IPS-18a (cell line): ENCODE results near the gene PLSCR5.

Experiments used
- H3K27ac ChIP-seq: one replicate; pipeline ENCODE4 v1.5.1; 2013; ENCODE audit warnings: low read length
- H3K27me3 ChIP-seq: one replicate; pipeline ENCODE4 v1.6.1; 2013; ENCODE audit warnings: mild to moderate bottlenecking, low read length; ENCODE audit not compliant: control insufficient read depth, insufficient read depth
- H3K36me3 ChIP-seq: one replicate; pipeline ENCODE4 v1.6.1; 2013; ENCODE audit warnings: low read depth, low read length; ENCODE audit not compliant: control insufficient read depth
- H3K4me1 ChIP-seq: one replicate; pipeline ENCODE4 v1.6.1; 2013; ENCODE audit warnings: low read depth, low read length; ENCODE audit not compliant: control insufficient read depth
- H3K4me3 ChIP-seq: one replicate; pipeline ENCODE4 v1.5.1; 2013; ENCODE audit warnings: low read length
- H3K9ac ChIP-seq: one replicate; pipeline ENCODE4 v1.6.1; 2013; ENCODE audit warnings: mild to moderate bottlenecking, low read length, moderate library complexity
- H3K9me3 ChIP-seq: one replicate; pipeline ENCODE4 v1.6.1; 2013; ENCODE audit warnings: low read depth, low read length; ENCODE audit not compliant: control insufficient read depth

Gene PLSCR5

DNA sequence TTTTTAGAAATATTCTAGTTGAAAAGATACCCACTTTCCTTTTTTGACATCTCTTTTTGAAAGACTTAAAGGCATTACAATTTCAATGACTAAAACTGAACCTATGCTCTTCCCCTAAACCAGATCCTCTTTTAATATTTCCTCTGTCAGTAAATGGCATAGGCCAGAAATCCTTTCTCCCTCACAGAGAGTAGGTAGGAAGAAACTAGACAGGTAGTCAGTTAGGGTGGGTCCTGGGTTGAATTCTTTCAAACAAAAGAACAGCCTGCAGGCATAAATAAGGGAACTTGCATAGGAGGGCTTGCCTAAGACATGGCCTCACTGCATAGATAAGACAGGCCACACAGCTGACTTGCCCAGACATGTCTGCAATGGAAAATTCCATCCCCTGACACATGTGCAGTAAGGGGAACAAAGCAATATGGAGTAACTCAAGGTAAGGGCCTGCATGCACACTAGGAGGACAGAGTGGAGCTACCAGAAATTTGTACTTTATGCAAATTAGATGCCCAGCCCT is 23.1 kb downstream of the PLSCR5 start:
- Histone ChIP-seq H3K27me3 (no peaks in the 10 kb centered on the region), H3K27ac (no peak overlapping the region), H3K4me1 (peaks cover 19% of the 10 kb centered on the region), H3K9ac (no peak overlapping the region), H3K9me3 (peaks cover 18% of the 10 kb centered on the region), H3K36me3 (peaks cover 2% of the 10 kb centered on the region), H3K4me3 (no peak overlapping the region)

DNA sequence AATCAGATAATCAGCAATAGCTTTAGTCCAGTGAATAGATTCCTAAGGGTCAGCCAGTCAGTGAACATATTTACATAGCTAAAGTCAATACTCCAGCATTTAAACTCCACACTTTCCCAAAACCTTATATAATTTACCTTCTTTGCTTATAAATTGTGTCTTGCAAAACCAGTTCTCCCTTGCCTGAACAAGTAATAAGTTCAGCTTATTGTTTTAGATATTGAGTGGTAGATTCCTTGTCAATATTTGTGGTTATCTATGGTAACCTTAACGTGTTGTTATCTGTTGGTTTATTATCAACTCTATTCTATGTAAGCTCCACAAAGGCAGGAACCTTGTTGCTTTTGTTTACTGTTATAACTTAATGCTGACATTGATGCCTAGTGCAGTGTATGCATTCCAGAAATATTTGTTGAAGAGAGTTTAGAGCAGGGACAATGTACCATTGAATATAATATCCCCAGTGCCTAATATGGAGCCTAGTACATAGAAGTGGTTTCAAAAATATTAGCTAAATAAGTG is 24.0 kb downstream of the PLSCR5 start:
- H3K9ac ChIP-seq = no peak overlapping the region
- no peak overlapping the region for H3K4me3 ChIP-seq
- H3K27ac ChIP-seq = no peak overlapping the region

DNA sequence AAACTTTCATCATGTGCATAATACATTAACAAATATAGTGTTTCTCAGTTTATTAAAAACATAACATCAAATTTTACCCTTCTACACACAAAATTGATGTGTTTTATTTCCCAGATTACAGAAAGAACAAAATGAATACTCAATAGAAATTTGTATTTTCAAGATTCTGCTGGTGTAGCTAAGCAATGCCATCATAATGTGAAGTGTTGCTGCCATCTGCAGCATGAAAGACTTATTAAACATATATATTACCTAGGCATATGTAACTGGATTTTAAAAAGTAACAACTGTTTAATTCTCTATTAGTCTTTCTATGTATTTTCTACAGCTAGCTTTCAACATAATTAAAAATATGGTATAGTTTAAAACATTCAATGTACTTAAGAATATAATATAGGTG is 27.5 kb downstream of the PLSCR5 start:
- Histone ChIP-seq H3K9me3 (peaks cover 9% of the 10 kb centered on the region), H3K4me1 (no peaks in the 10 kb centered on the region), H3K36me3 (peaks cover under 1% of the 10 kb centered on the region), H3K27me3 (no peaks in the 10 kb centered on the region), H3K9ac (no peak overlapping the region), H3K4me3 (no peak overlapping the region), H3K27ac (no peak overlapping the region)

More for the DNA sequence above, 24.0 kb downstream of the PLSCR5 start:
- H3K4me1 ChIP-seq = peaks cover 19% of the 10 kb centered on the region
- H3K9me3 ChIP-seq = peaks cover 18% of the 10 kb centered on the region
- peaks cover 2% of the 10 kb centered on the region for H3K36me3 ChIP-seq
- no peaks in the 10 kb centered on the region for H3K27me3 ChIP-seq

DNA sequence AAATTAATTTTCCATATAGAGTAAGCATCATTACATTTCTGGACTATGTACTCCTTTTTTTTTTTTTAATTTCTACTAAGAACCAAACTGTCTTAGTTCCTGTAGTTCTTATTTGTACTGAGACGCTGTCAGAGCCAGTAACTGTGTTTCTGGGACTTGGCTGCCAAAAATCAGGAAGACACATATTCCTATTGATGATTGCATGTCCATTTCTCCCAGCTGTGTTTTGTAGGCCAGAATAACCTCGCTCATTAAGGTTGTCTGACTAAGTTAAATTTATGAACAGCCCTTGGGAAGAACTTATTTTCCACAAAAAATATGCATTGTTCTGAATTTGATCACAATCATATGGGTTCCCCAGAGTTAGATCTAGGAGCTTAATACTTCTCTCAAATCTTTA is 29.5 kb downstream of the PLSCR5 start:
- Histone ChIP-seq H3K9ac (no peak overlapping the region), H3K9me3 (no peaks in the 10 kb centered on the region), H3K4me1 (no peaks in the 10 kb centered on the region), H3K27me3 (no peaks in the 10 kb centered on the region), H3K4me3 (no peak overlapping the region), H3K36me3 (no peaks in the 10 kb centered on the region), H3K27ac (no peak overlapping the region)

DNA sequence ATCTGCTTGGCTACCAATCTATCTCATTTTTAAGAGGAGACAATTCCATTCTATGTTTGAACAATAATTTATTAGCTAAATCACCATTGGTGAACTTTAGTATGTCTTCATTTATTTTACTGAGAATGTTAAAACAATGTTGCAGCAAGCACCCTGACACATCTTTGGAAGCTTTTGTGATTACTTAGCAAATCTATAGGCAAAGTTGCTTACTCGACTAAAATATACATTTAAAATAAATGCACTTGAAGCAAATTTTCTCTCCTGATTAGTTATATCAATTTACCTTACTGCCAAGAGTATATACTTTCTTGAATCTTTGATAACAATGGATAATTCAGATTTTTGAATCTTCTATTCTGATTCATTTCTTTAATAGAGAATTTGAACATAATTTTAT is 31.0 kb downstream of the PLSCR5 start:
- H3K4me1 ChIP-seq = peaks cover 5% of the 10 kb centered on the region
- no peak overlapping the region for H3K4me3 ChIP-seq
- no peak overlapping the region for H3K9ac ChIP-seq
- no peaks in the 10 kb centered on the region for H3K27me3 ChIP-seq
- no peak overlapping the region for H3K27ac ChIP-seq
- no peaks in the 10 kb centered on the region for H3K9me3 ChIP-seq
- no peaks in the 10 kb centered on the region for H3K36me3 ChIP-seq

DNA sequence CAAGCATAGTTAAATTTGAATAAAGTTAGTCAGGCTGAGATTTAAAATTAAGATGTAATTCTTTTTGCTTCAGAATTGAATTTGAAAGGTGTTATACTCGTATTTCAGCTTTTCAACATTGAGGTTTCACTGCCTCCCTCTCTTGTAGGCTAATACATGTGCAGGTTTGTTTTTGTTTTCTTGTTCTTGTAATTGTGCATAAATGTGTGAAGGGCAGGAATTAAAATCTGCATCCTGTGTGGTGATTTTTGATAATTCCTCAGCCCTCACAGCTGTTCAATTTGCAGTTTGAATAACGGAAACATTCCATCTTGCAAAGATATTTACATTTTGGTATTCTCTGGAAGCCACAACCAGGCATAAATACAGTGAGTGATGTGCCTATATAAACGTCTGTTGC is 35.8 kb downstream of the PLSCR5 start:
- Histone ChIP-seq H3K9ac (no peak overlapping the region), H3K4me3 (no peak overlapping the region), H3K4me1 (peaks cover 7% of the 10 kb centered on the region), H3K9me3 (no peaks in the 10 kb centered on the region), H3K36me3 (no peaks in the 10 kb centered on the region), H3K27ac (no peak overlapping the region), H3K27me3 (no peaks in the 10 kb centered on the region)

DNA sequence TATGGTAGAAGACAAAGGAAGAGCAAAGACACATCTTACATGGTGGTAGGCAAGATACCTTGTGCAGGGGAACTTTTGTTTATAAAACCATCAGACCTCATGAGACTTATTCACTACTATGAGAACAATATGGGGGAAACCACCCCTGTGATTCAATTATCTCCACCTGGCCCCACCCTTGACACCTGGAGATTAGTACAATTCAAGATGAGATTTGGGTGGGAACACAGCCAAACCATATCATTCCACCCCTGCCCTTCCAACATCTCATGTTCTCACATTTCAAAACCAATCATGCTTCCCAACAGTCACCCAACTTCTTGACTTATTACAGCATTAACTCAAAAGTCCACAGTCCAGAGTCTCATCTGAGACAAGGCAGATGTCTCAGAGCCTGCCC is 39.0 kb downstream of the PLSCR5 start:
- Histone ChIP-seq H3K27ac (no peak overlapping the region), H3K4me3 (no peak overlapping the region), H3K36me3 (no peaks in the 10 kb centered on the region), H3K27me3 (no peaks in the 10 kb centered on the region), H3K4me1 (peaks cover 7% of the 10 kb centered on the region), H3K9me3 (no peaks in the 10 kb centered on the region), H3K9ac (no peak overlapping the region)

DNA sequence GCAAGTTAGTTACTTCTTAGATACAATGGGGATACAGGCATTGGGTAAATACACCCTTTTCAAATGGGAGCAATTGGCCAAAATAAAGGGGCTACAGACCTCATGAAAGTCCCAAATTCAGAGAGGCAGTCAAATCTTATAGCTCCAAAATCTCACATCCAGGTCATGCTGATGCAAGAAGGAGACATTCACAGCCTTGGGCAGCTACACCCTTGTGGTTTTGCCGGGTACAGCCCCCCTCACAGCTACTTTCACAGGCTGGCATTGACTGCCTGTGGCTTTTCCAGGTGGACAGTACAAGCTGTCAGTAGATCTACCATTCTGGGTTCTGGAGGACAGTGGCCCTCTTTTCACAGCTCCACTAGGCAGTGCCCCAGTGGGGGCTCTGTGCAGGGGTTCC is 43.3 kb downstream of the PLSCR5 start:
- no peaks in the 10 kb centered on the region for H3K36me3 ChIP-seq
- no peaks in the 10 kb centered on the region for H3K9me3 ChIP-seq
- H3K4me1 ChIP-seq = no peaks in the 10 kb centered on the region
- no peak overlapping the region for H3K4me3 ChIP-seq
- H3K27me3 ChIP-seq = no peaks in the 10 kb centered on the region
- H3K9ac ChIP-seq = no peak overlapping the region
- no peak overlapping the region for H3K27ac ChIP-seq

DNA sequence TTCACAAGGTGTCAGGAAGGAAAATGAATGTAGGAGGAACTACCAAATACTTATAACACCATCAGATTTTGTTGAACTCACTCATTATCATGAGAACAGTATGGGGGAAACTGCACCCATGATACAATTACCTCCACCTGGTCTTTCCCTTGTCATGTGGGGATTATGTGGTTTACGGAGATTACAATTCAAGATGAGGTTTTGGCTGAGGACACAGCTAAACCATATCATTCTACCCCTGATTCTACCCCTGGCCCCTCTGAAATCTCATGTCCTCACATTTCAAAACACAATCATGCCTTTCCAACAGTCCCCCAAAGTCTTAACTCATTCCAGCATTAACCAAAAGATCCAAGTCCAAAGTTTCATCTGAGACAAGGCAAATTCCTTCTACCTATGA is 43.7 kb downstream of the PLSCR5 start:
- Histone ChIP-seq H3K9me3 (no peaks in the 10 kb centered on the region), H3K4me1 (no peaks in the 10 kb centered on the region)

DNA sequence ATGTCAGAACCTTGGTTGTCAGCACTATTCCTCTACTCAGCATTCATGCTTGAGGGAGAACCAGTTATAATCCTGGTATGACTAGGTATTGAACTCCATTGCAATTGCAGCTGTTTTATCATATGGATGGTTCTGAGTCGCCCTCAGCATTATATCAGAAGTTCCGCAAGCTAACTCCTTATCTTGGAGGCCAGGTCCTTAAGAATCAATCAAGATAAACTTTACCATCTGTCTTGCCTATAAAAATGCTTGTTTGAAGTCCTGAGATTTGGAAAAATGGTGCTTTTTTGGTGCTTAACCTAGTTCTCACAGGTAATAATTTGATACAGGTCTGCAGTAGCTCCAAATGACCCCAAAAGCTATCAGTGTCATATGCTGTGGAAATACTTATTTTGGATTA is 44.5 kb downstream of the PLSCR5 start:
- Histone ChIP-seq H3K36me3 (no peaks in the 10 kb centered on the region), H3K27ac (no peak overlapping the region)

More for the DNA sequence above, 43.7 kb downstream of the PLSCR5 start:
- Histone ChIP-seq H3K27me3 (no peaks in the 10 kb centered on the region), H3K9ac (no peak overlapping the region), H3K36me3 (no peaks in the 10 kb centered on the region), H3K27ac (no peak overlapping the region), H3K4me3 (no peak overlapping the region)

DNA sequence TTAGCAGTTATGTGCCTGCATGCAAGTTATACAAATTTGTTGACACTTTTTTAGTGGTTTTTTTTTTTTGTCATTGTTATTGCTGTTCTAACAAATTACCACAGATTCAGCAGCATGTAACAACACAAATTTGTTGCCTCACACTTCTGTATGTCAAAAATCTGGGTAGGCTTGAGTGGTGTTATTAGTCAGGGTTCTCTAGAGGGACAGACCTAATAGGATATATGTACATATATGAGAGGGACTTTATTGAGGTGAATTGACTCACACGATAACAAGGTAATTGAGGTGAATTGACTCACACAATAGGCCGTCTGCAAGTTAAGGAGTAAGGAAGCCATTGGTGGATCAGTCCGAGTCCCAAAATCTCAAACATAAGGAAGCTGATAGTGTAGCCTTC is 45.8 kb downstream of the PLSCR5 start:
- Histone ChIP-seq H3K9me3 (no peaks in the 10 kb centered on the region), H3K27me3 (no peaks in the 10 kb centered on the region), H3K9ac (no peak overlapping the region), H3K27ac (no peak overlapping the region), H3K4me3 (no peak overlapping the region), H3K4me1 (no peaks in the 10 kb centered on the region), H3K36me3 (no peaks in the 10 kb centered on the region)

More for the DNA sequence above, 44.5 kb downstream of the PLSCR5 start:
- Histone ChIP-seq H3K4me3 (no peak overlapping the region), H3K9ac (no peak overlapping the region), H3K9me3 (no peaks in the 10 kb centered on the region), H3K27me3 (no peaks in the 10 kb centered on the region), H3K4me1 (no peaks in the 10 kb centered on the region)

DNA sequence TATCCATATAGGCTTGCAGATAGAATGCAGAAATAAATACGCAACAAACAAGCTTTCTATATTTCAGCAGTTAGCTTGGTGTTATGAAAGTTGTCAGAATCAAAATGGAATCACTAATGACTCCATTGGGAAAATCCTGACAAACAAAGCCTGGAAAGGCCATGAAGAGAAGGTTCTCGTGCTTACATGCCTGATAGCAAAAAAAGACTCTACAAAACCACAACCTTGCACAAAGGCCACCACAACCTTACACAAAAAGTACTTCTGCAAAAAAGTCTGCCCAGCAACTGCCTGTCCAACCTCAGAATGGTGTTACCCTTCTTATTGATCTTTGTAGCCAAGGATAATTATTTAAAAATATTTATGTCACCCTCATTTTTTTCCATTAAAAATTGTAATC is 46.4 kb downstream of the PLSCR5 start:
- Histone ChIP-seq H3K27ac (no peak overlapping the region), H3K4me1 (no peaks in the 10 kb centered on the region), H3K9ac (no peak overlapping the region), H3K27me3 (no peaks in the 10 kb centered on the region), H3K36me3 (no peaks in the 10 kb centered on the region), H3K4me3 (no peak overlapping the region), H3K9me3 (no peaks in the 10 kb centered on the region)
